Measurements from ENCODE around the gene TPM1. TPM values are rescaled to one million over a fixed set of nuclear protein-coding genes. Genes with fewer than 3 reads are reported as not detected.
A peak's percentile ranks its signal among the peaks of the same experiment; 100 is the strongest.

The TPM1 gene
- total and polyA plus RNA-seq, 9 of the 15 experiments (the other 6 are each of a cell fraction or from before 2014, with no cell fraction given): 8.1 to 53.9 (median 43.1) TPM

DNA sequence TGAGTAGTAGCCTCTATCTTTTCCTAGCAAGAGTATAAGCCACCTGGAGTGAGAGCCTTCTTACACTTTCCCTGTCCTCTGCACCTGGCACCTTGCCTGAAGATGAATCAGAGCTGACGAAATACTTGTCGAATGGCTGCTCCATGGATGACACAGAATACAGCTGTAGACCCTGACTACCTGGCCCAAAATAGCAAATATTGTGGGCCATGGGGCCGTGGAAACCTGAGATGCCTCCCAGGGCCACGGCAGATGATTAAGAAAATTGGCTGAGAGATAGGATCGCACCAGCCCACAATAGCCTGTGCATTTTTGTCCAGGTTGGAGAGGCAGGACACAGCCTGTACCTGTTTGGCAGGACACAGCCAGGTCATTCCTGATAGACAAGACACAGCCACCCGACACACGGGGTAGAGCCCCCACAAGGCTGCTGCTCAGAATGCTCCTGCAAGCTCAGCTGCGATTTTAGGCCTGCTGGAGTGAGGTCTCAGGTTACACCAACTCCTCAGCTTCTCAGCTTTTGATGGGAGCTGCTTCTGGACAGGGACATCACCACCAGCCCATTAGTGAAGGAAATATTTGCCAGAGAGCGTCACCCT, 22.9 kb upstream of the TPM1 start:
- H3K4me3 ChIP-seq: no peak overlapping the region
- no peak overlapping the region for H3K27ac ChIP-seq (ENCODE audit: extremely low read depth, low read depth, low read length)
- CTCF ChIA-PET (ENCODE audit: low intra/inter-chr PET ratio): no interaction called here
- peaks cover 16 to 30% of the 10 kb centered on the region in 2 experiments for H3K27me3 ChIP-seq (ENCODE audit: control insufficient read depth in 2 of 2, insufficient read depth in 2 of 2, low read length in 2 of 2)
- no peaks in the 10 kb centered on the region for H3K9me1 ChIP-seq (ENCODE audit: control insufficient read depth, insufficient read depth, low read length)
- H4K20me1 ChIP-seq (replicated peaks; ENCODE audit: control insufficient read depth, insufficient read depth, low read length): no peaks in the 10 kb centered on the region
- H3K36me3 ChIP-seq (ENCODE audit: control insufficient read depth, insufficient read depth, low read length): no peaks in the 10 kb centered on the region
- H3K9me3 ChIP-seq (replicated peaks; ENCODE audit: control insufficient read depth, insufficient read depth, low read depth, low read length): no peaks in the 10 kb centered on the region
- ATAC-seq (no peak), DNase-seq (ENCODE audit: extremely low read depth in 1 of 4, low spot score in 3 of 4) (no peak), FAIRE-seq (no peak)
- POLR2A ChIA-PET: interaction anchor here (0.6 to 1.6 kb wide), 2 partner anchors 10 to 19 kb away, joined by 3 to 4 read pairs; no protein-coding TSS in a partner anchor
- intact Hi-C loops (cut with micrococcal nuclease) (no loop called here), in situ Hi-C loops (cut with MboI) (no loop called here)
- H3K9ac ChIP-seq (ENCODE audit: insufficient read depth in 1 of 2, low read depth in 2 of 2, low read length in 2 of 2): no peak overlapping the region
- no TSS peak for BruUV-seq (replicated peaks)
- no peak overlapping the region for H3K4me2 ChIP-seq (ENCODE audit: insufficient read depth, low read length)
- WGBS (ENCODE audit: insufficient coverage, low coverage, missing lambda C conversion rate): 1% methylated on average over 9 of the region's 9 CpGs
- no peak overlapping the region for H2AFZ ChIP-seq (ENCODE audit: low read depth, low read length)
- no peaks in the 10 kb centered on the region for H3K79me2 ChIP-seq (ENCODE audit: control insufficient read depth, insufficient read depth, low read length)
- no peaks in the 10 kb centered on the region for H3K4me1 ChIP-seq (replicated peaks in 1 of 2; ENCODE audit: control insufficient read depth in 2 of 2, insufficient read depth in 2 of 2, low read length in 2 of 2)
- TF ChIP-seq FOSL1 (tag; conservative IDR thresholded peaks at IDR 0.05): peak; percentile 62
- peak; percentile 33; the same call in 1 of the 2 replicates for TF ChIP-seq ATF3 (IDR thresholded peaks at IDR 0.05)
- TF ChIP-seq ATF3 (CRISPR knock-in tag; conservative IDR thresholded peaks at IDR 0.05): no peak
- no peak for TF ChIP-seq RB1 (IDR thresholded peaks at IDR 0.05; ENCODE audit: low read depth)
- no peak for TF ChIP-seq CEBPZ (IDR thresholded peaks at IDR 0.05; ENCODE audit: borderline replicate concordance, low read depth, low read length)
- TF ChIP-seq NFIC (IDR thresholded peaks at IDR 0.05): 0 out of 2 replicates have a peak, but pooled peaks have one; percentile 30
- no peak for TF ChIP-seq FOXA3 (CRISPR knock-in tag; conservative IDR thresholded peaks at IDR 0.05 in 1 of 2, IDR thresholded peaks at IDR 0.05 in 1 of 2)
- no peak for TF ChIP-seq ZNF830 (CRISPR knock-in tag; IDR thresholded peaks at IDR 0.05)
- no peak for TF ChIP-seq NCOA1 (IDR thresholded peaks at IDR 0.05; ENCODE audit: low read depth)
- TF ChIP-seq, protein P1, sequence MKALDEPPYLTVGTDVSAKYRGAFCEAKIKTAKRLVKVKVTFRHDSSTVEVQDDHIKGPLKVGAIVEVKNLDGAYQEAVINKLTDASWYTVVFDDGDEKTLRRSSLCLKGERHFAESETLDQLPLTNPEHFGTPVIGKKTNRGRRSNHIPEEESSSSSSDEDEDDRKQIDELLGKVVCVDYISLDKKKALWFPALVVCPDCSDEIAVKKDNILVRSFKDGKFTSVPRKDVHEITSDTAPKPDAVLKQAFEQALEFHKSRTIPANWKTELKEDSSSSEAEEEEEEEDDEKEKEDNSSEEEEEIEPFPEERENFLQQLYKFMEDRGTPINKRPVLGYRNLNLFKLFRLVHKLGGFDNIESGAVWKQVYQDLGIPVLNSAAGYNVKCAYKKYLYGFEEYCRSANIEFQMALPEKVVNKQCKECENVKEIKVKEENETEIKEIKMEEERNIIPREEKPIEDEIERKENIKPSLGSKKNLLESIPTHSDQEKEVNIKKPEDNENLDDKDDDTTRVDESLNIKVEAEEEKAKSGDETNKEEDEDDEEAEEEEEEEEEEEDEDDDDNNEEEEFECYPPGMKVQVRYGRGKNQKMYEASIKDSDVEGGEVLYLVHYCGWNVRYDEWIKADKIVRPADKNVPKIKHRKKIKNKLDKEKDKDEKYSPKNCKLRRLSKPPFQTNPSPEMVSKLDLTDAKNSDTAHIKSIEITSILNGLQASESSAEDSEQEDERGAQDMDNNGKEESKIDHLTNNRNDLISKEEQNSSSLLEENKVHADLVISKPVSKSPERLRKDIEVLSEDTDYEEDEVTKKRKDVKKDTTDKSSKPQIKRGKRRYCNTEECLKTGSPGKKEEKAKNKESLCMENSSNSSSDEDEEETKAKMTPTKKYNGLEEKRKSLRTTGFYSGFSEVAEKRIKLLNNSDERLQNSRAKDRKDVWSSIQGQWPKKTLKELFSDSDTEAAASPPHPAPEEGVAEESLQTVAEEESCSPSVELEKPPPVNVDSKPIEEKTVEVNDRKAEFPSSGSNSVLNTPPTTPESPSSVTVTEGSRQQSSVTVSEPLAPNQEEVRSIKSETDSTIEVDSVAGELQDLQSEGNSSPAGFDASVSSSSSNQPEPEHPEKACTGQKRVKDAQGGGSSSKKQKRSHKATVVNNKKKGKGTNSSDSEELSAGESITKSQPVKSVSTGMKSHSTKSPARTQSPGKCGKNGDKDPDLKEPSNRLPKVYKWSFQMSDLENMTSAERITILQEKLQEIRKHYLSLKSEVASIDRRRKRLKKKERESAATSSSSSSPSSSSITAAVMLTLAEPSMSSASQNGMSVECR (CRISPR knock-in tag; IDR thresholded peaks at IDR 0.05): no peak
